HEK293 (cell line): ENCODE data around the gene PDGFC.

ENCODE experiments used
- CTCF ChIA-PET: fragments of 350-600 bp; formaldehyde crosslinking; extraction: SDS; loops from one replicate; lab custom pipeline; 2021; ENCODE audit warnings: antibody characterized with exemption; lab: Yijun Ruan, JAX
- POLR2A ChIA-PET: fragments of 300-600 bp; formaldehyde crosslinking; extraction: SDS; loops from one replicate; lab custom pipeline; 2020; ENCODE audit warnings: antibody characterized with exemption, inconsistent platforms; lab: Yijun Ruan, JAX
- H3K27ac ChIP-seq: fragments of 200-500 bp; sonication (Bioruptor generic); 2 replicates; pipeline ENCODE4 v1.5.1; 2014; ENCODE audit warnings: low read depth, low read length, control low read depth, inconsistent platforms; ENCODE audit errors: extremely low read depth
- H3K36me3 ChIP-seq, 2 experiments: fragments of 200-500 bp in 1 of 2; sonication (Bioruptor generic) in 1 of 2; 1 replicate in 1 of 2; 2 replicates in 1 of 2; pipeline ENCODE4 v1.5.1; 2014 to 2017; ENCODE audit warnings: inconsistent platforms in 2 of 2, low read length in 2 of 2; ENCODE audit not compliant: control insufficient read depth in 2 of 2, insufficient read depth in 1 of 2
- H3K4me1 ChIP-seq: fragments of 200-500 bp; sonication (Bioruptor generic); 2 replicates; pipeline ENCODE4 v1.5.1; 2014; ENCODE audit warnings: mild to moderate bottlenecking, low read length, inconsistent platforms; ENCODE audit not compliant: control insufficient read depth, insufficient read depth
- H3K4me3 ChIP-seq: 2 replicates; pipeline ENCODE4 v1.5.1; 2011; ENCODE audit warnings: low read depth, mild to moderate bottlenecking, control low read depth, low read length, moderate library complexity
- H3K9me3 ChIP-seq: fragments of 200-500 bp; sonication (Bioruptor generic); 2 replicates; pipeline ENCODE4 v1.5.1; 2014; ENCODE audit warnings: low read depth, low read length, inconsistent platforms; ENCODE audit not compliant: control insufficient read depth, insufficient read depth
- EGR2 ChIP-seq: fragments of 450-650 bp; formaldehyde crosslinking; IDR thresholded peaks from 2 replicates; pipeline ENCODE4 v1.5.1; 2016; ENCODE audit warnings: low read depth, missing biosample characterization, missing genetic modification characterization
- ELK4 ChIP-seq: IDR thresholded peaks from 2 replicates; pipeline ENCODE4 v1.6.1; 2011; ENCODE audit warnings: mild to moderate bottlenecking, low read depth, low read length, borderline replicate concordance
- FEZF1 ChIP-seq: fragments of 450-650 bp; formaldehyde crosslinking; IDR thresholded peaks from 2 replicates; pipeline ENCODE4 v1.5.1; 2016; ENCODE audit warnings: missing biosample characterization, missing genetic modification characterization
- KLF8 ChIP-seq: fragments of 450-650 bp; formaldehyde crosslinking; IDR thresholded peaks from 2 replicates; pipeline ENCODE4 v1.5.1; 2016; ENCODE audit warnings: missing biosample characterization, missing genetic modification characterization
- KLF9 ChIP-seq: fragments of 450-650 bp; formaldehyde crosslinking; IDR thresholded peaks from 2 replicates; pipeline ENCODE4 v1.5.1; 2016; ENCODE audit warnings: missing biosample characterization, missing genetic modification characterization, low read depth
- SCRT1 ChIP-seq: fragments of 450-650 bp; formaldehyde crosslinking; IDR thresholded peaks from 2 replicates; pipeline ENCODE4 v1.5.1; 2016; ENCODE audit warnings: missing biosample characterization, missing genetic modification characterization, borderline replicate concordance
- ZBTB48 ChIP-seq: fragments of 450-650 bp; formaldehyde crosslinking; IDR thresholded peaks from 2 replicates; pipeline ENCODE4 v1.5.1; 2016; ENCODE audit warnings: missing biosample characterization, missing genetic modification characterization
- ZFP69B ChIP-seq: fragments of 450-650 bp; formaldehyde crosslinking; IDR thresholded peaks from 2 replicates; pipeline ENCODE4 v1.5.1; 2016; ENCODE audit warnings: missing biosample characterization, missing genetic modification characterization
- ZNF266 ChIP-seq: fragments of 450-650 bp; formaldehyde crosslinking; IDR thresholded peaks from 2 replicates; pipeline ENCODE4 v1.5.1; 2016; ENCODE audit warnings: missing biosample characterization, missing genetic modification characterization, low read depth
- ZNF335 ChIP-seq: fragments of 450-650 bp; formaldehyde crosslinking; conservative IDR thresholded peaks from 2 replicates; pipeline ENCODE4 v1.5.1; 2016; ENCODE audit warnings: missing biosample characterization, missing genetic modification characterization
- ZNF513 ChIP-seq: fragments of 450-650 bp; IDR thresholded peaks from 2 replicates; pipeline ENCODE4 v1.5.1; 2018; ENCODE audit warnings: missing biosample characterization, missing genetic modification characterization
- ZNF624 ChIP-seq: fragments of 450-650 bp; formaldehyde crosslinking; IDR thresholded peaks from 2 replicates; pipeline ENCODE4 v1.5.1; 2017; ENCODE audit warnings: missing biosample characterization, missing genetic modification characterization
- TF ChIP-seq, protein P1 (sequence below): fragments of 450-650 bp; formaldehyde crosslinking; IDR thresholded peaks from 2 replicates; pipeline ENCODE4 v1.5.1; 2016; ENCODE audit warnings: missing biosample characterization, missing genetic modification characterization
- TF ChIP-seq, protein P2 (sequence below): fragments of 450-650 bp; formaldehyde crosslinking; IDR thresholded peaks from 2 replicates; pipeline ENCODE4 v1.5.1; 2016; ENCODE audit warnings: missing biosample characterization, missing genetic modification characterization

PDGFC gene

DNA sequence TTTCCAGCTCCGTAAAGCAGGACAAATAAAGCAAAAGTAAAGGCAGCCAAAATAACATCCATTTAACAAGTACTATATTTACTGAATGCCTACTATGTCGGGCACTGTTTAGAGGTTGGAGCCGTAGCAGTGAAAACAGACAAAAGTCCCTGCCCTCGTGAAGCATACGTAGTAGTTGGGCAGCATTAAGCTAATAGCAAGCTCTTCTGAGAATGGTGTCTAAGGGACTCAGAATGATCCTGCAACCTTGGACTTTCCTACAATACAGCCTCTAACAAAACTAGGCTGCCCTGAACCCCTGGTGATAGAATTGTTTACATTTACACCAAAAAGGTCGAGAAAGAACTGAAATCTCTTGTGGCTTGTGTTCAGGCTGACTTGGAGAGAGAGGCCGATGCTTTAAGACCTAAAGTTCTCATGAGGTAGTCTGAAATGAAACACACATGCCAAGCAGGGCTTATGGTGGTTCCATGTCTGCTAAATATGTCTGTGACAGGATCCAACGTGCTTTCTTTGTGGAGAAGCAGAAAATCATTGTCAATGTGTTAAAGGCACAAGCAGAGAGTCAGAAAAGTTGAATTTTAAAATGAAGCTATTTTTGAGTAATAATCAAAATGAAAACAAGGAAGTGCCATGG is 898 bp upstream of the PDGFC start:
- peaks cover 10% of the 10 kb centered on the region for H3K4me1 ChIP-seq

GRCh38 chr4:156971165-156971675 is 379 bp downstream of the PDGFC start:
- H3K27ac ChIP-seq, result peak overlapping the region; percentile 95
- peak overlapping the region; percentile 81 for H3K4me3 ChIP-seq
- ChIA-PET CTCF (interaction anchor here (0.6 to 2.8 kb wide), 5 partner anchors 13 to 498 kb away, joined by 3 to 20 read pairs (median 4); no protein-coding TSS in a partner anchor), POLR2A (no interaction called here)
- no peaks in the 10 kb centered on the region for H3K9me3 ChIP-seq
- no peaks in the 10 kb centered on the region for H3K36me3 ChIP-seq
- no peak for TF ChIP-seq ZFP69B (tag by site-specific recombination)
- peaks cover 10% of the 10 kb centered on the region for H3K4me1 ChIP-seq

More for the DNA sequence above, 898 bp upstream of the PDGFC start:
- H3K36me3 ChIP-seq, result no peaks in the 10 kb centered on the region
- CTCF ChIA-PET, result interaction anchor here (0.7 to 2.8 kb wide), 4 partner anchors 72 to 497 kb away, joined by 3 to 20 read pairs (median 6); no protein-coding TSS in a partner anchor
- POLR2A ChIA-PET, result no interaction called here
- peak overlapping the region; percentile 95 for H3K27ac ChIP-seq
- TF ChIP-seq, protein P1, sequence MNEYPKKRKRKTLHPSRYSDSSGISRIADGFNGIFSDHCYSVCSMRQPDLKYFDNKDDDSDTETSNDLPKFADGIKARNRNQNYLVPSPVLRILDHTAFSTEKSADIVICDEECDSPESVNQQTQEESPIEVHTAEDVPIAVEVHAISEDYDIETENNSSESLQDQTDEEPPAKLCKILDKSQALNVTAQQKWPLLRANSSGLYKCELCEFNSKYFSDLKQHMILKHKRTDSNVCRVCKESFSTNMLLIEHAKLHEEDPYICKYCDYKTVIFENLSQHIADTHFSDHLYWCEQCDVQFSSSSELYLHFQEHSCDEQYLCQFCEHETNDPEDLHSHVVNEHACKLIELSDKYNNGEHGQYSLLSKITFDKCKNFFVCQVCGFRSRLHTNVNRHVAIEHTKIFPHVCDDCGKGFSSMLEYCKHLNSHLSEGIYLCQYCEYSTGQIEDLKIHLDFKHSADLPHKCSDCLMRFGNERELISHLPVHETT, result no peak
- TF ChIP-seq ZNF335 (peak; percentile 68), FEZF1 (tag by site-specific recombination) (no peak), ELK4 (no peak), KLF8 (tag by site-specific recombination) (no peak), ZNF624 (tag by site-specific recombination) (no peak), SCRT1 (tag by site-specific recombination) (no peak), ZBTB48 (tag by site-specific recombination) (peak; percentile 15; the same call in 1 of the 2 replicates), EGR2 (tag by site-specific recombination) (no peak), KLF9 (tag by site-specific recombination) (no peak), ZNF266 (no peak), ZNF513 (tag by site-specific recombination) (no peak)
- TF ChIP-seq, protein P2, sequence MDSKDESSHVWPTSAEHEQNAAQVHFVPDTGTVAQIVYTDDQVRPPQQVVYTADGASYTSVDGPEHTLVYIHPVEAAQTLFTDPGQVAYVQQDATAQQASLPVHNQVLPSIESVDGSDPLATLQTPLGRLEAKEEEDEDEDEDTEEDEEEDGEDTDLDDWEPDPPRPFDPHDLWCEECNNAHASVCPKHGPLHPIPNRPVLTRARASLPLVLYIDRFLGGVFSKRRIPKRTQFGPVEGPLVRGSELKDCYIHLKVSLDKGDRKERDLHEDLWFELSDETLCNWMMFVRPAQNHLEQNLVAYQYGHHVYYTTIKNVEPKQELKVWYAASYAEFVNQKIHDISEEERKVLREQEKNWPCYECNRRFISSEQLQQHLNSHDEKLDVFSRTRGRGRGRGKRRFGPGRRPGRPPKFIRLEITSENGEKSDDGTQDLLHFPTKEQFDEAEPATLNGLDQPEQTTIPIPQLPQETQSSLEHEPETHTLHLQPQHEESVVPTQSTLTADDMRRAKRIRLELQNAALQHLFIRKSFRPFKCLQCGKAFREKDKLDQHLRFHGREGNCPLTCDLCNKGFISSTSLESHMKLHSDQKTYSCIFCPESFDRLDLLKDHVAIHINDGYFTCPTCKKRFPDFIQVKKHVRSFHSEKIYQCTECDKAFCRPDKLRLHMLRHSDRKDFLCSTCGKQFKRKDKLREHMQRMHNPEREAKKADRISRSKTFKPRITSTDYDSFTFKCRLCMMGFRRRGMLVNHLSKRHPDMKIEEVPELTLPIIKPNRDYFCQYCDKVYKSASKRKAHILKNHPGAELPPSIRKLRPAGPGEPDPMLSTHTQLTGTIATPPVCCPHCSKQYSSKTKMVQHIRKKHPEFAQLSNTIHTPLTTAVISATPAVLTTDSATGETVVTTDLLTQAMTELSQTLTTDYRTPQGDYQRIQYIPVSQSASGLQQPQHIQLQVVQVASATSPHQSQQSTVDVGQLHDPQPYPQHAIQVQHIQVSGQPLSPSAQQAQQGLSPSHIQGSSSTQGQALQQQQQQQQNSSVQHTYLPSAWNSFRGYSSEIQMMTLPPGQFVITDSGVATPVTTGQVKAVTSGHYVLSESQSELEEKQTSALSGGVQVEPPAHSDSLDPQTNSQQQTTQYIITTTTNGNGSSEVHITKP (tag by site-specific recombination), result no peak
- H3K4me3 ChIP-seq, result no peak overlapping the region
- no peaks in the 10 kb centered on the region for H3K9me3 ChIP-seq
